ENCODE results near the gene LGALS9C.
"Not testable (repeated sequence)": the region's sequence is repeated elsewhere in the genome, so short reads cannot be mapped to it uniquely, and the experiment has no call there.

DNA sequence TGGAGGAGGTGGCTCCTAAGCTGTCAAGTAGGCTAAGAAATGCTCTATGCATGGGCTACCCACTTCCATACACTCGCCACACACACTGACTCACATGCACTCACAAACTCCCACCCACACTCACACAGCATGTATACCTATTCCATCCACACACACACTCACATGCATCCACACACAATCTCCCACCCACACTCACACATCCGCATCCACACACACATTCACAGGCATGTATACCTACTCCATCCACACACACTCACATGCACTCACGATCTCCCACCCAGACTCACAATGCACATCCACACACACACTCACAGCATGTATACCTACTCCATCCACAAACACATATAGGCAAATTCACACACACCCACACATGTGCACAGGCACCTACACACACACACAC, 32.1 kb downstream of the LGALS9C start:
- TF ChIP-seq EP300, POLR2A (IDR thresholded peaks at IDR 0.05): not testable (repeated sequence)
- TF ChIP-seq, protein P1, sequence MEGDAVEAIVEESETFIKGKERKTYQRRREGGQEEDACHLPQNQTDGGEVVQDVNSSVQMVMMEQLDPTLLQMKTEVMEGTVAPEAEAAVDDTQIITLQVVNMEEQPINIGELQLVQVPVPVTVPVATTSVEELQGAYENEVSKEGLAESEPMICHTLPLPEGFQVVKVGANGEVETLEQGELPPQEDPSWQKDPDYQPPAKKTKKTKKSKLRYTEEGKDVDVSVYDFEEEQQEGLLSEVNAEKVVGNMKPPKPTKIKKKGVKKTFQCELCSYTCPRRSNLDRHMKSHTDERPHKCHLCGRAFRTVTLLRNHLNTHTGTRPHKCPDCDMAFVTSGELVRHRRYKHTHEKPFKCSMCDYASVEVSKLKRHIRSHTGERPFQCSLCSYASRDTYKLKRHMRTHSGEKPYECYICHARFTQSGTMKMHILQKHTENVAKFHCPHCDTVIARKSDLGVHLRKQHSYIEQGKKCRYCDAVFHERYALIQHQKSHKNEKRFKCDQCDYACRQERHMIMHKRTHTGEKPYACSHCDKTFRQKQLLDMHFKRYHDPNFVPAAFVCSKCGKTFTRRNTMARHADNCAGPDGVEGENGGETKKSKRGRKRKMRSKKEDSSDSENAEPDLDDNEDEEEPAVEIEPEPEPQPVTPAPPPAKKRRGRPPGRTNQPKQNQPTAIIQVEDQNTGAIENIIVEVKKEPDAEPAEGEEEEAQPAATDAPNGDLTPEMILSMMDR (IDR thresholded peaks at IDR 0.05) = not testable (repeated sequence)

Measured in ovary (tissue), 3 donors.